ENCODE data around the gene RNFT2.

GRCh38 chr12:116897476-116897875 lies 159.4 kb downstream of the RNFT2 start:
- no peak for TF ChIP-seq POLR2A (IDR thresholded peaks at IDR 0.05)
- no peak for TF ChIP-seq CTCF (IDR thresholded peaks at IDR 0.05)

Measured in lower leg skin (tissue), 3 donors.